GM21515 (cell line): ENCODE data around the gene TAF1L.
"Not testable (repeated sequence)": the region's sequence is repeated elsewhere in the genome, so short reads cannot be mapped to it uniquely, and the experiment has no call there.

Experiments
- ATAC-seq: cut with Tn5 transposase; IDR thresholded peaks from one replicate; pipeline ENCODE4 v1.9.1; 2021; ENCODE audit not compliant: unreplicated experiment

The TAF1L gene

GRCh38 chr9:32635362-32635761 lies at the start of gene TAF1L:
Gene TAF1L, minus strand, starts transcription at chr9:32635669. Its CDS starts 90 bp downstream, at chr9:32635579.
- no peak for ATAC-seq

- ATAC-seq = no peak
Measured at GRCh38 chr9:32681751-32682150, 46.3 kb upstream of the TAF1L start.

- no peak for ATAC-seq
Measured at GRCh38 chr9:32677931-32678330, 42.5 kb upstream of the TAF1L start.

- ATAC-seq = no peak
Measured at GRCh38 chr9:32672469-32672868, 37.0 kb upstream of the TAF1L start.

- no peak for ATAC-seq
Measured at GRCh38 chr9:32671333-32671732, 35.9 kb upstream of the TAF1L start.

GRCh38 chr9:32665101-32665500 lies 29.6 kb upstream of the TAF1L start:
- ATAC-seq = no peak

- no peak for ATAC-seq
Measured at GRCh38 chr9:32663741-32664140, 28.3 kb upstream of the TAF1L start.

GRCh38 chr9:32647671-32648070 lies 12.2 kb upstream of the TAF1L start:
- no peak for ATAC-seq

- ATAC-seq = no peak
Measured at GRCh38 chr9:32644698-32645097, 9.2 kb upstream of the TAF1L start.

- ATAC-seq = not testable (repeated sequence)
Measured at GRCh38 chr9:32633151-32633550, 2.3 kb downstream of the TAF1L start.

- ATAC-seq = no peak
Measured at GRCh38 chr9:32631991-32632390, 3.5 kb downstream of the TAF1L start.

- ATAC-seq = no peak
Measured at GRCh38 chr9:32627394-32627954, 8.0 kb downstream of the TAF1L start.

- ATAC-seq = no peak
Measured at GRCh38 chr9:32625320-32625719, 10.1 kb downstream of the TAF1L start.

- no peak for ATAC-seq
Measured at GRCh38 chr9:32622948-32623347, 12.5 kb downstream of the TAF1L start.

GRCh38 chr9:32618261-32618660 lies 17.2 kb downstream of the TAF1L start:
- no peak for ATAC-seq

- no peak for ATAC-seq
Measured at GRCh38 chr9:32606811-32607210, 28.7 kb downstream of the TAF1L start.

- peak; percentile 65 for ATAC-seq
Measured at GRCh38 chr9:32603914-32604852, 31.3 kb downstream of the TAF1L start.

- ATAC-seq = not testable (repeated sequence)
Measured at GRCh38 chr9:32599021-32599420, 36.4 kb downstream of the TAF1L start.

GRCh38 chr9:32596936-32597335 lies 38.5 kb downstream of the TAF1L start:
- ATAC-seq = no peak

- ATAC-seq = no peak
Measured at GRCh38 chr9:32596096-32596865, 39.2 kb downstream of the TAF1L start.

- ATAC-seq = no peak
Measured at GRCh38 chr9:32590898-32591297, 44.6 kb downstream of the TAF1L start.

GRCh38 chr9:32590476-32590875 lies 45.0 kb downstream of the TAF1L start:
- no peak for ATAC-seq
